ENCODE results near the gene FITM1.

FITM1 gene

GRCh38 chr14:24167469-24168114, 37.1 kb downstream of the FITM1 start:
- H3K27me3 ChIP-seq (ENCODE audit: insufficient read depth, low read length), result no peaks in the 10 kb centered on the region
- no peaks in the 10 kb centered on the region for H3K9me3 ChIP-seq (ENCODE audit: low read length)
- H2AFZ ChIP-seq (ENCODE audit: low read length), result no peak overlapping the region
- no peaks in the 10 kb centered on the region for H3K79me2 ChIP-seq (ENCODE audit: insufficient read depth, low read length)
- H3K9me2 ChIP-seq (ENCODE audit: low read depth, low read length), result no peaks in the 10 kb centered on the region
- no peaks in the 10 kb centered on the region for H4K20me1 ChIP-seq (ENCODE audit: insufficient read depth, low read length)
- no peak overlapping the region for H3K4me2 ChIP-seq (ENCODE audit: low read length)
- H3K9ac ChIP-seq (ENCODE audit: low read length), result no peak overlapping the region
- H3K36me3 ChIP-seq (ENCODE audit: insufficient read depth, low read length), result peaks cover 50% of the 10 kb centered on the region; the same call in 1 of the 2 replicates
- no peak overlapping the region for H3K4me3 ChIP-seq (ENCODE audit: low read depth, low read length, poor library complexity, severe bottlenecking)
- no peak overlapping the region for H3K27ac ChIP-seq (ENCODE audit: low read depth, low read length, poor library complexity, severe bottlenecking)
- no peak for TF ChIP-seq EZH2 (IDR thresholded peaks at IDR 0.05; ENCODE audit: borderline replicate concordance, low read length)
- TF ChIP-seq CTCF (IDR thresholded peaks at IDR 0.05; ENCODE audit: low read length), result no peak
- no peaks in the 10 kb centered on the region for H3K4me1 ChIP-seq (ENCODE audit: insufficient read depth, low read length, severe bottlenecking)
- H3F3A ChIP-seq (ENCODE audit: insufficient read depth, low read length), result no peaks in the 10 kb centered on the region

- no peak within 1 kb of the TSS for H2AFZ ChIP-seq (ENCODE audit: low read length)
- H3K9ac ChIP-seq (ENCODE audit: low read length), result no peak within 1 kb of the TSS
- no peak within 1 kb of the TSS for H3K27ac ChIP-seq (ENCODE audit: low read depth, low read length, poor library complexity, severe bottlenecking)
- H3K4me2 ChIP-seq (ENCODE audit: low read length), result peak within 1 kb of the TSS; percentile 32; the same call in 1 of the 2 replicates
- no peaks in the 10 kb centered on the region for H3K79me2 ChIP-seq (ENCODE audit: insufficient read depth, low read length)
- H3K4me3 ChIP-seq (ENCODE audit: low read depth, low read length, poor library complexity, severe bottlenecking), result peak within 1 kb of the TSS; percentile 36
- no peaks in the 10 kb centered on the region for H3K9me3 ChIP-seq (ENCODE audit: low read length)
- no peaks in the 10 kb centered on the region for H3K27me3 ChIP-seq (ENCODE audit: insufficient read depth, low read length)
- H3K36me3 ChIP-seq (ENCODE audit: insufficient read depth, low read length), result peaks cover 14% of the 10 kb centered on the region
- H3K4me1 ChIP-seq (ENCODE audit: insufficient read depth, low read length, severe bottlenecking), result no peaks in the 10 kb centered on the region
- H3F3A ChIP-seq (ENCODE audit: insufficient read depth, low read length), result no peaks in the 10 kb centered on the region
- H3K9me2 ChIP-seq (ENCODE audit: low read depth, low read length), result no peaks in the 10 kb centered on the region
- TF ChIP-seq EZH2 (IDR thresholded peaks at IDR 0.05; ENCODE audit: borderline replicate concordance, low read length) (no peak), CTCF (IDR thresholded peaks at IDR 0.05; ENCODE audit: low read length) (no peak)
- H4K20me1 ChIP-seq (ENCODE audit: insufficient read depth, low read length), result no peaks in the 10 kb centered on the region
These were observed 41.2 kb downstream of the FITM1 start, which contains the start of gene REC8 for GRCh38 chr14:24171422-24172260. TSS of gene REC8 (plus strand) at chr14:24172080. CDS start at chr14:24172553, 473 bp downstream.

GRCh38 chr14:24172261-24172860, 41.9 kb downstream of the FITM1 start:
- TF ChIP-seq EZH2 (IDR thresholded peaks at IDR 0.05; ENCODE audit: borderline replicate concordance, low read length), result no peak
- TF ChIP-seq CTCF (IDR thresholded peaks at IDR 0.05; ENCODE audit: low read length), result no peak
- Histone ChIP-seq H3K36me3 (ENCODE audit: insufficient read depth, low read length) (peaks cover 16% of the 10 kb centered on the region), H3K4me1 (ENCODE audit: insufficient read depth, low read length, severe bottlenecking) (no peaks in the 10 kb centered on the region), H3K9me2 (ENCODE audit: low read depth, low read length) (no peaks in the 10 kb centered on the region), H3K9ac (ENCODE audit: low read length) (no peak overlapping the region), H3K4me2 (ENCODE audit: low read length) (no peak overlapping the region), H3K9me3 (ENCODE audit: low read length) (no peaks in the 10 kb centered on the region), H3F3A (ENCODE audit: insufficient read depth, low read length) (no peaks in the 10 kb centered on the region), H3K27ac (ENCODE audit: low read depth, low read length, poor library complexity, severe bottlenecking) (no peak overlapping the region), H3K4me3 (ENCODE audit: low read depth, low read length, poor library complexity, severe bottlenecking) (no peak overlapping the region), H3K79me2 (ENCODE audit: insufficient read depth, low read length) (no peaks in the 10 kb centered on the region), H4K20me1 (ENCODE audit: insufficient read depth, low read length) (no peaks in the 10 kb centered on the region), H2AFZ (ENCODE audit: low read length) (no peak overlapping the region), H3K27me3 (ENCODE audit: insufficient read depth, low read length) (no peaks in the 10 kb centered on the region)
